GM20000 (cell line): ENCODE results near the gene PCIF1.

Experiments used
- DNase-seq: peaks from one replicate; pipeline ENCODE4 v3.0.0; 2012; ENCODE audit warnings: low spot score
- CTCF ChIP-seq: IDR thresholded peaks from 2 replicates; pipeline ENCODE4 v1.5.1; 2012; ENCODE audit warnings: mild to moderate bottlenecking, control low read depth; ENCODE audit errors: extremely low read depth, missing control alignments

Gene PCIF1

GRCh38 chr20:45957021-45957941 lies 22.8 kb downstream of the PCIF1 start:
- TF ChIP-seq CTCF: no peak
- no peak for DNase-seq

- DNase-seq: no peak
- TF ChIP-seq CTCF: no peak
Observed at GRCh38 chr20:45958593-45958992, 24.1 kb downstream of the PCIF1 start.

GRCh38 chr20:45959126-45959525 lies 24.6 kb downstream of the PCIF1 start:
- no peak for DNase-seq
- no peak for TF ChIP-seq CTCF

GRCh38 chr20:45959956-45960630 lies 25.6 kb downstream of the PCIF1 start:
- TF ChIP-seq CTCF: no peak
- DNase-seq: no peak

GRCh38 chr20:45962031-45962755 lies 27.7 kb downstream of the PCIF1 start:
- no peak for DNase-seq
- TF ChIP-seq CTCF: no peak

GRCh38 chr20:45963059-45964005 lies 28.8 kb downstream of the PCIF1 start:
- no peak for DNase-seq
- no peak for TF ChIP-seq CTCF
